Colon (tissue), 2 donors: ENCODE results near the gene RRBP1.
"Not testable (repeated sequence)": the region's sequence is repeated elsewhere in the genome, so short reads cannot be mapped to it uniquely, and the experiment has no call there.

Experiments used
- FAIRE-seq: peaks from 2 replicates; lab custom pipeline; 2012; peaks lifted over from hg19 to GRCh38; lab: Jason Lieb, UNC
- donor health status: control.
- donor health status: control.

Gene RRBP1

GRCh38 chr20:17709361-17710293 is 27.6 kb upstream of the RRBP1 start:
- no peak for FAIRE-seq

DNA sequence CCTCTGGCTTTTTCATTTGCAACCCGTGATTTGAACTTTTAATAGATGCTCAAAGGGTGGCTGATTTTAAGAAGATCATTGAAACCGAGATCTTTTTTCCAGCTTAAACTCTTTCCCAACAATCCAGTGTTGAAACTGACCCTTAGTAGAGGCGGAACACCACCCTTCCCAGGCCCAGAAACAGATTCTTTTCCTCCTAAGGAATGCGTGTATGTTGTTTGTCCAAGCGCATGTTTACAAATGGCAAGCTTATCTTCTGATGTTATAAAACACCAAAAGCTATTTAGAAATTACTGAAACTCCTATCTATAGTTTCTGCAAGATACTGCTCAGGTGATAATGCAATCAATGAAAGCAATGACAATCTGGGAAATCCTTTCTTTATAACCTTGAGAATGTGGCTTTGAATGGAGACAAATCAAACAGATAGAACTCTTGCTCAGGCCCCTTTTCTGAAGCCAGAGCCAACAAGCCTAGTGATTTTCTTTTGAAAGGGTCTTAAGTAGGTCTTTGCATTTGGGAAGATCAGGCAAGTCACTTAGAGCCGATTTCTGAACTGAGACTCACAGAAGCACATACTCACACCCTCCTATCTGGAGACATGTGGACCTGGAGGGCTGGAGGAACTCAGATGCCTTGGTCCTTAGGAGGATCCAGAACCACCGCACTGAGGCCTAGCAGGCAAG is 26.8 kb upstream of the RRBP1 start:
- no peak for FAIRE-seq

- not testable (repeated sequence) for FAIRE-seq
Measured at GRCh38 chr20:17707951-17708350, 25.9 kb upstream of the RRBP1 start.

DNA sequence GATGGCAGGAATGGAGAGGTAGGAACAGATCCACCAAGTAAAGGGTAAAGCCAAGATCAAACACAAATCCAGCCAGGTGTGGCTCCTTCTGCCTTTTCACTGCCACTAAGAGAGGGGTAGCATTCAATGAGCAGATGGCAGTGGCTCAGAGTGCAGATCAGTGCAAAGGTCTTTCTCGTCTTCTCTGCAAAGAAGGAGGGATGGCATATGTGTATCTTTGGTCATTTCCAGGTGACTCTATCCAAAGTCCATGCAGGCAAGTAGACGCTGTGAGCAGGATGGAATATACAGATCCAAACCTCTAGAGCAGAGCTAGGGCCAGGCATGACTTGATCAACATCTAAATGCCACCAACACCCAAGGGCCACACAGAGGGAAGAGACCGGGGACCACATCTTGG is 24.6 kb upstream of the RRBP1 start:
- no peak for FAIRE-seq

- FAIRE-seq: no peak
Measured at GRCh38 chr20:17705916-17706315, 23.9 kb upstream of the RRBP1 start.

GRCh38 chr20:17704589-17705317 is 22.7 kb upstream of the RRBP1 start:
- FAIRE-seq: no peak

DNA sequence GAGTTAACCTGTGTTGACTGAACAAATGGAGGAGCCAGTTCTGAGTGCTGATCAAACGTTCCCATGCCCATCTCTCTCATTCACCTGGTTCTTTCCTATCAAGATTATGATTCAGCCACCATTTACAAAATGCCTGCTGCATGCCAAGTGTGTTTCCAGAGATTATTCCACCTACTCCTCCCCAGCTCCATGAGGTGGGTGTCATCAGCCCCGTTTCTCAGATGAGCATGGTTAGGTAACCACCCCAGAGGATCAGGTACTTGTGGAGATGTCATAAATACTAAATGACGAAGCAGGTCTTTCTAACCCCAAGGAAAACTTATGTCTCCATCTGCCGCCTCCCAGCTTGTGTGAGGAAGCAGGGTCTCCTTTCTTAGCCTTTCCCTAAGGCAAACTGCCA is 19.8 kb upstream of the RRBP1 start:
- no peak for FAIRE-seq

DNA sequence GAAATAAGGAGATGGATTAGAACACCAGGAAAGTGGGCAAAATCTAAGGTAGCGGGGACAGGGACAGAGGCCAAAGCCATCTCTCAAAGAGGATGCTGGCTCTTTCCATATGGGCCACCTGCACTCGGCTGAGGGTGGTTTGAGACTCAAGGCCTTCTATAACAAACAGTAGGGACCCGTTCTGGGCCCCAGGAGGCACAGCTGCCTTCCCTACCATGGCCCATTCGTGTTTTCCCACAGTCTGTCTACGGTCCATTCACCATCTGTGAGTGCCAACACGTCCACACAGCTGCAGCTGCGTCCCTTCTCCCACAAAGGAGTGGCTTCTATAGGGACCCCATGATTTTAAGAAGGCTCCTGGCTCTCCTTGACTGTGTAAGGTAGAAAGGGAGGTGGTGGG is 18.6 kb upstream of the RRBP1 start:
- FAIRE-seq: no peak

GRCh38 chr20:17699931-17700351 is 17.9 kb upstream of the RRBP1 start, which contains the start of gene BANF2:
TSS of gene BANF2 (plus strand) at chr20:17699966. CDS start at chr20:17725026, 25,060 bp downstream.
- no peak for FAIRE-seq

- no peak for FAIRE-seq
Measured at GRCh38 chr20:17698384-17698783, 16.3 kb upstream of the RRBP1 start.

- FAIRE-seq: no peak
Measured at GRCh38 chr20:17697171-17697570, 15.1 kb upstream of the RRBP1 start.

- FAIRE-seq: no peak
Measured at GRCh38 chr20:17696287-17696686, 14.2 kb upstream of the RRBP1 start.

GRCh38 chr20:17694767-17695166 is 12.7 kb upstream of the RRBP1 start:
- FAIRE-seq: no peak

- no peak for FAIRE-seq
Measured at GRCh38 chr20:17693444-17694001, 11.5 kb upstream of the RRBP1 start.

DNA sequence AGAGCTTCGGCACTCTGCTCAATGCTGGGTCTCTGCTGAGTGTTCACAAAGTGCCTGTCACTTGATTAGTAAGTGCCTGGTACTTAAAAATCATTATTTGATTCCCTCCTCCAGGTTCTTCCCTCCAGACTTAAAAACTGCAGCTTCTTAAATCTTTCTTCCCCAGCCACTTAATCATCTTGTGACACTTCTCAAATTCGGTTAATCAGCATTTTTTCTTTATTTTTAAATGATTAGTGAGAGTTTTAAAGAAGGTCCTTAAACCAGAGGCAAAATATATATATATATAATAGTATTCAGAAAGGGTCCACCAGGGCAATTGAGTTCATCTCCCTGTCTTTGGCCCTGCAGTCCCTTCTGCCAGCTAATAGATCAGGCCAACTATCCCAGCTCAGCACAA is 9.7 kb upstream of the RRBP1 start:
- no peak for FAIRE-seq

DNA sequence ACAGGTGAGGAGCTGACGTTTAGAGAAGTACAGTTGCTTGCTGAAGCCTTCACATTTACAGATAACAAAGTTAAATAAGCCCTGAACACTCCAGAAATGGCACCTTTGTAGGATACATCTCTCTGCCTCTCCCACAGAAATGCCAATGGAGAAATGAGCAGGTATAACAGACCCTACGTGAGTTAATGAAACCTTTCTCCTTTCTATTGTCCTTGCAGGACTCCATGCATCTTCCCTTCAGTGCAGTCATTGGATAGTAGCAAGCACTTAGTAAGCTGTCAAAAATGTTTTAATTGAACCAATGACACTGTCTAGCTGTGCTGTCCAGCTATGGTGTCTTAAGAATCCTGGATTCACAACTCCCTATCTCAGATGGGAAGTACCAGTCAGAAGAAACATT is 8.1 kb upstream of the RRBP1 start:
- no peak for FAIRE-seq

DNA sequence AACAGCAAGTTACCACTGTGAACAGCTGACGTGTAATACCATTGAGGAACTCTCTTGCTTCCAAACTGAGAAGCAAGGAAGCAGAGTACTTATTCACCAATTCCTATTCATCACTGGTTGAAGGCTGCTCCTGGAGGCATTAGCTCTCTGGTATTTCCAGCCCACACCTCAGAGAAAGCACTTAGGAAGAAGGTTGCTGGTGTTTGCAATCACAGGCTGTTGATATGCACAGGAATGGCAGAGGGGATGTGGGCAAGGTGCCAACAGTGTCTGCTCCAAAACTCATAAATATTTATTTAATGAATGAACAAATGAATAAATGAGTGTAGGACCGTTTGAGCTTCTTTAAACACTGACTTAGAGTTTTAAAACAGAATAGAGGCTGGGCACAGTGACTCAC is 6.9 kb upstream of the RRBP1 start:
- FAIRE-seq: no peak

- no peak for FAIRE-seq
Measured at GRCh38 chr20:17687800-17688199, 5.8 kb upstream of the RRBP1 start.

GRCh38 chr20:17685168-17685567 is 3.1 kb upstream of the RRBP1 start:
- no peak for FAIRE-seq

- FAIRE-seq: no peak
Measured at GRCh38 chr20:17684077-17684888, 2.2 kb upstream of the RRBP1 start.
